GM19452 (cell line): Measurements from ENCODE around the gene PVALEF.
"Not testable (repeated sequence)": the region's sequence is repeated elsewhere in the genome, so short reads cannot be mapped to it uniquely, and the experiment has no call there.

Experiments
- ATAC-seq: cut with Tn5 transposase; IDR thresholded peaks from one replicate; pipeline ENCODE4 v1.9.1; 2021; ENCODE audit not compliant: unreplicated experiment

The PVALEF gene

DNA sequence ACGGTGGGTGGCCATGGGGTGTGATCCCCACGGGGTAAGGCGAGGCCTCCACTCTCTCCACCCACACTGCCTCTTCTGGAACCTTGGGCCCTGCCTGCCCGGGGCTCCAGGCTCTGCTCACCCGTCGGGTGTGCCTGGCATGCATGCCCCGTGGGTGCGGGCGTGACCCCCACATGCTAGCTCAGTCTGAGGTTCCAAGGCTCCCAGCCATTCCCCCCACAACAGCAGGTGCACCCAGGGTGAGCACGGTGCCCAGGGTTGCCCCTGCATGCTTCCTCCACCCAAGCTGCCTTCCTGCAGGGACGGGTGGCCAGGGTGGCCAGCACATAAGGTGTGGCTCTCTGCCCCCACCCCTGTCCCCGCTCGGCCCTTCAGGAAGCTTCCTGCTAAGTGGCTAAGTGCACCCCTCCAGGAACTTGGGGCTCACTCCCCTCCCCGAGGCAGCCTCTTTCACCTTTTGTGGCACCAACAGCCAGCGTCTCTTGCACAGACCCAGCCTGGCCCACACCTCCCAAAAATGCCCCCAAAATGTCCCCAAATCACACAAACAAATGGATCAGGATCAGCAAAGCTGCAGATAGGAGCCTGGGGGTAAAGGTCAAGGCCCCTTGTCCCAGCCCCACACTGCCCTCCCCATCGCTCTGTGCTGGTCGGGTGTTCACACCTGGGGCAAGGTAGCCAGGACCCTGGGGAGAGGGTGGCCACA lies 21.4 kb upstream of the PVALEF start:
- no peak for ATAC-seq

DNA sequence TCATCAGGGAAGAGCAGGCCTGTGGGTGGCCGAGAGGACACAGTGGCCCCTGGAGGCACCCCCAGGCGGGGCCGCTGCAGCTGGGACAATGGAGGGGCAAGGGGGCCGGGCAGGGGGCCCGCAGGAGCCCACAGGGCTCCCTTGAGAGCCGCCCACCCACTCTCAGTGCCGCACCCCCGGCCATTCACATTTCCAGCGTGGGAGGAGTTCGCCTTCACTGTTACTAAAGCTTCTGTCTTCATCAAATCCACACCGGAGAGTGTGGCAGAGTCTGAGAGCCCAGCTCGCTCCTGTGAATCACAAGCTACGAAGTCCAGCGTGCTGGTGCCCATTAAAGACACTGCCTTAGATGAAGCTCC lies 20.9 kb upstream of the PVALEF start:
- no peak for ATAC-seq

DNA sequence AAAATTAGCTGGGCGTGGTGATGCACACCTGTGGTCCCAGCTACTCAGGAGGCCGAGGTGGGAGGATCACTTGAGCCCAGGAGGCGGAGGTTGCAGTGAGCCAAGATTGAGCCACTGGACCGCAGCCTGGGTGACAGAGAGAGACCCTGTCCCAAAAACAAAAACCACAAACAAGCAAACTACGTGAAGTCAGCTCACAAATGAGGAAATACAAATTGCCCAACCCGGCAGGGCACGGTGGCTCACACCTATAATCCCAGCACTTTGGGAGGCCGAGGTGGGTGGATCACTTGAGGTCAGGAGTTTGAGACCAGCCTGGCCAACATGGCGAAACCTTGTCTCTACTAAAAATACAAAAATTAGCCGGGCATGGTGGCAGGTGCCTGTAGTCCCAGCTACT lies 19.1 kb upstream of the PVALEF start:
- ATAC-seq: not testable (repeated sequence)

DNA sequence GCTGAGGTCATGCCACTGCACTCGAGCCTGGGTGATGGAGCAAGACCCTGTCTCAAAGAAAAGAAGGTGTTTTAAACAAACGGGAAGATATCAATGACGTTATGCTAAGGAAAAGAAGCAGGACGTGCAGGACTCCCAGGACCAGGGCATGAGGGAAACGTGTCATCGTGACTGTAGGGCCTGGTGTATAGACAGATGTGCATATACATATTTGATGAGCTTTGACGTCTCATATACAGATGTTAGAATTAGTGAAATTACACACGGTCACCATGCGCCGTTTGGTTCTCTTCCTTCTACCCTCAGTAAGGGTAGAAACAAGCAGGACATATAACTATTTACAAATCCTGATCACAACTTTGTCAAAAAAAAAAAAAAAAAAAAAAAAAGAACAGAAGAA lies 17.6 kb upstream of the PVALEF start:
- no peak for ATAC-seq

DNA sequence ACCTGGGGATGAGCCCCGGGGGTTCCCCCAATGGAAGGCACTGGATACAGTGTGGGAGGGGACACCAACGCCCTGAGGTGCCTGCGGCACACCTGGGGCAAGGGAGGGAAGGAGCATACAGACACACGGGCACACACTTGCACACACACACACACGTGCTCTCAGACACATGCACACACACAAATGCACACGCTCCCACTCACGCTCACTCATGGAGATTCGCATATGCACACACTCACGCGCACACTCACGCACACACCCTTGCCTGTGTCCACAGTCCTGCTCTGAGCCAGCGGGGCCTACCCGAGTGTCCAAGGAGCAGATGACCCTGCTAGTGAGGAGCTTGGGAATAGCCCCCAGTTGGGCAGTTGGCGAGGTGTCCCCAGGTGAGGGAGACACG lies 16.7 kb upstream of the PVALEF start:
- ATAC-seq: no peak

DNA sequence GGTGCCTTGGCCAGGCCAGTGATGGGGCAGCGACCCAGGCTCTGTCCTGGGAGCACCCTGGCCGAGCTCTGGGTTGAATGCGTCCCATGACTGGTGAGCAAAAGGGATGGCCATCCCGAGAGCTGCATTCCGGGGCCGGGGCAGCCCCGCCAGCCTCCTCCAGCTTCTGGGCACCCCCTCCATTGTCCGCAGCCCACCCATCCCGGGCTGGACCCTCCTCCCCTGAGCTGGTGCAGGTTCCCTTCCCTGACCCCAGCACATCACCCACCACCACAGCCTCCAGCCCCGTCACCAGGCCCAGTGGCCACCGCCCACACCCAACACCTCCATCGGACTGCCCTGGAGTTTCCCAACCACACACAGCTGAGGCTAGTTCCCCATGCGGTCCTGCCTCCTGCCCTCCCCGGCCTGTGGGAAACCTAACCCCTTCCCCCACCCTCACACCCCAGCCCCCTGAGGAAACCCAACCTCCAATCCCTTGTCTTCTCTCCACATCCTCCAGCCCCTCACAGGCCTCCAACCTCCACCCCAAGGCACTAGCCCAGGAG lies 16.2 kb upstream of the PVALEF start:
- ATAC-seq: no peak

DNA sequence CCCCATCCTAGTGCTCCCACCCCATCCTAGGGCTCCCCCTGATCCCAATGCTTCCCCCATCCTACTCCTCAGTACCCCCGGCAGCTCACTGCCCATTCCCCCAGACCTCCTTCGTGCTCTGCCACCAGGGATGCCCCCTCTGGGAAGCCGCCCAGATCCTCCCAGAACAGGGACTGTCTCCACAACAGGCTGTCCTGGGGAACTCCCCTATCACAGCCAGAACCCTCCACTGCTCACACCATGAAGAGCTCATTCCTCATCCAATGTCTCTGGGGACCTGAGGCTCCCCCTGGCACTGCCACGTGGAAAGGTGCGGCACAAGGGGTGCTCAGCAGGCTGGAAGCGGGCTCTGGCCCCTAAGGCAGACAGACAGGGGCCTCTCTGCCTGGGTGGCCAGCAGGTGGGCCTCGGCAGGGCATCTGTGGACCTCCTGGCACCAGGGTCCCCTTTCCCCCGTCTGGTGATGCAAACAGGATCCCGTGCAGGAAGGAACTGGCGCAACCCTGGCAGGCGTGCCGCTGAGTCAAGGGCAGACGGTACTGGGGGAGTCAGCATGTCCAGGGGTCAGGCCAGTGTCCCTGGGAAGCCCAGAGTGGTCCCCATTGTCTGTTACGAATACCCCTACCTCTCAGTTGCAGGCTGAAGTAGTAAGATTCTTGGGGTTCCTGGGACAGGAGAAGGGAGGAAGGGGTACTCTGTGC lies 14.8 kb upstream of the PVALEF start:
- ATAC-seq: no peak

DNA sequence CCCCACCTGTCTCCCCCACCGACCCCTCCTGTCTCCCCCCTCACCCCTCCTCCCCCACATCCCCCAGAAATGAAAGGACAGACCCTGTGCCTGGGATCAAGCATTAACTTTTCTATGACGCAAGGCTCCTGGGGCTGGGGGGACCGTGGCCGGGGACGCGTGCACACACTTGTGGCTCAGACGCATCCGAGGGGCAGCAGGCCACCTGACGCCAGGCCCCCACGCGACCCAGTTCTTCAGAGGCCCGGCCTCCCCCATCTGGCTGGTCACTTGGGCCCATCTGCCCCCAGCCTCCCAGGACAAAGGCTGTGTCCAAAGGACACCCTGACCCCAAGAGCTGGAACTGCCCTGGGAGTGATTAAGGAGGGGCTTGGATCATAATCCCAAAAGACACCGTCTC lies 14.0 kb upstream of the PVALEF start:
- no peak for ATAC-seq

DNA sequence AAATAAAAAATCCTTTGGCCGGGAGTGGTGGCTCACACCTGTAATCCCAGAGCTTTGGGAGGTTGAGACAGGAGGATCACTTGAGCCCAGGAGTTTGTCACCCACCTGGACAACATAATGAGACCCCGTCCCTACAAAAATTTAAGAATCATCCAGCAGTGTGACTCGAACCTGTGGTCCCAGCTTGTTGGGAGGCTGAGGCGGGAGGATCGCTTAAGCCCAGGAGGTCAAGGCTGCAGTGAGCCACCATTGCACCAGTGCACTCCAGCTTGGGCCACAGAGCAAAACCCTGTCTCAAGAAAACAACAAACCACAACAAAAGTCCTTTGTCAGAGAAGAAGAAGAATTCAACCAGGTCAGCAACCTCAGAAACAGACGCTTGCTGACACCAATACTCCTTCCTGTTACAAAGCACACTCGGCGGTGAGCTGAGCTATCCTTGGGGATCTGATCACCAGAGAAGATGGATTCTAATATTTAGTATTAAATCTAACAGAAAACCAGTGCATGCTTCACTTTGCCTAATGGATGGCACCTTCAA lies 12.9 kb upstream of the PVALEF start:
- ATAC-seq: no peak

DNA sequence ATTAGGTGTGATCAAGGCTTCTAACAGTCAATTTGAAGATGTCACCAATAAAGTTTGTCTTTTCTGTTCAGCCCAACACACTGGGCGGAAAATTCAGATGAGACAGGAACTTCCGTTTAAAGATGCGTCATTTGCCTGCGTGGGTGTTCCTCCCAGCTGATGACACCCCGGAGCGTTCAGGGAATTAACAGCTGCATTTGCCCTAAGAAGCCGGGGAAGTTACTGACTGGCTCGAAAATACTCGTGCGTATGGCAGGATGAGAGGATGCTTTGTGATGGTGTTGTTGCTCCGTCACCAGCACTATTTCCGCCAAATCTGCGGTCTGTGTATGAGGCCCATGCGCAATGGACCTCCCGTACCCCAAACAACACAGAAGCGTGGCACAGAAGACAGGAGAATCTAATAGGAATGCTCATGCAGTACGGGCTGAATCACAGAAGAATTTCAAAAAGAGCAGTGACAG lies 11.9 kb upstream of the PVALEF start:
- ATAC-seq: no peak

DNA sequence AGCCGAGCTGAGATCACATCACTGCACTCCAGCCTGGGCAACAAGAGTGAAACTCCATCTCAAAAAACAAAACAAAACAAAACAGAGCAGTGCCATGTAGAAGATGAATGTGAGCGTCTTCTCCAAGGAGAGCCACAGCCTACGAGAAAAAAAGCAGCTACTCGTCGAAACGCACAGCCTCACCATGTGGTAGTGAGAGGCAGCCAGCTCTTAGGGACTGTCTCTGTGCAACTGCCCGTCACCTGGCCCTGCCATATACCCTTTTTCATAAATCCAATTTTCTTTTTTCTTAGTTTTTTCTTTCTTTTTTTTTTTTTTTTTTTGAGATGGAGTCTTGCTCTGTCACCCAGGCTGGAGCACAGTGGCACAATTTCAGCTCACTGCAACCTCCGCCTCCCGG lies 11.3 kb upstream of the PVALEF start:
- not testable (repeated sequence) for ATAC-seq

DNA sequence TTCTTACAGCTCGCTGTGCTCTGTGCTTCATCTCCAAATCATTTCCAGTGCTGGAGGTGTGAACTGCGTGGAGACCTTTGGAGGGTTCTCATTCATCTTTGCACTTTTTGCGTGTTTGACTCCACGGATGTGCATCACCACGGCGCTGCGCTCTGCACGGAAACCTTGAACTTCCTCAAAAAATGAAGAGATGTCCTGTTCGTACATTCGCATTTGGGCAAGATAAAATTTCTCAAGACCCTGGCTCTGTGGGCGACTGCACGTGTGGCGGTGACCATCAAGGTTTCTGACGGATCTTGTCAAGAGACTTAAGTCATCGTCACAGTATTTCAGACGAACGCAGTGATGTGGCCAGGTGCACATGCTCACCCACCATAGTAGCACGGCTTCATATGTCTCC lies 10.3 kb upstream of the PVALEF start:
- no peak for ATAC-seq

DNA sequence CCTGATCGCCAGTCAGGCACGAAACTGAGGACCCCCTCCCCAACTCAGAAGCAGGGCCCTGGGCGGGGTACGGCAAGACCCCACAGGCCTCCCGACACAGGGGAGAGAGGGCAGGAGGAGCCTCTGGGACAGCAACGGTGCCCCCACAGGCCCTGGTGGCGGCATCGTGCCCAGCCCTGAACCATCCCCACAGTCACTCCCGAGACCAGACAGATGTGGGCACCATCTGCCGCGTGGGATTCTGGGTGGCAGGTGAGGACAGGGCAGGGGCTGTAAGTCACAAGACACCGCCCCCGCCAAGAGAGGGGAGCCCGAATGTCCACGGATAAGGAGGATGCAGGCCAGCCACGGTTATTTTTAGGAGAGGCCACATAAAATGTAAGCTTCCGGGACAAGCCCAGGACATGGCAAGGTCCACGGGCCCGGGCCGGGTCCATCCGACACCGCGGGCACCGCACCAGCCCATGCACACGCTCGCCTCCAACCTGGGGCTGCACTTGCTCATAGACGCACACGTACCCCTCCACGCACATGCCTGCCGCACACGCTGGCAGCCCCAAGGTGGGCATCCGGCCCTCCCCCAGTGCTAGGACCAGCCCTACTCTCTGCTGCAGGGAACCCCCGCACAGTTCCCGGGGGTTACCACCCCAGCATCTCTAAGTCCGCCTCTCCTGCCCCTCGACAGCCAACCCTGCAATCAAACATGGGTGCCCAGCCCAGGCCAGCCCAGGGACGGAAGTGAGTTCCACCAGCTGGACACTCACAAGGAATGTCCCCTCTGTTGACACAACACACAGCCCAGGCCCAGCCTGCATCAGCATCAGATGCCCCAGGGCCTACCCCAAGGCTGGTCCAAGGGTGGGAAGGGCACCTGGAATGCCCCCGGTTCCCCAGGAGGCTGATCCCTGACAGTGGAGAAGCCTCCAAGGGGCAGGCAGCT lies 8.2 kb upstream of the PVALEF start:
- ATAC-seq: no peak

DNA sequence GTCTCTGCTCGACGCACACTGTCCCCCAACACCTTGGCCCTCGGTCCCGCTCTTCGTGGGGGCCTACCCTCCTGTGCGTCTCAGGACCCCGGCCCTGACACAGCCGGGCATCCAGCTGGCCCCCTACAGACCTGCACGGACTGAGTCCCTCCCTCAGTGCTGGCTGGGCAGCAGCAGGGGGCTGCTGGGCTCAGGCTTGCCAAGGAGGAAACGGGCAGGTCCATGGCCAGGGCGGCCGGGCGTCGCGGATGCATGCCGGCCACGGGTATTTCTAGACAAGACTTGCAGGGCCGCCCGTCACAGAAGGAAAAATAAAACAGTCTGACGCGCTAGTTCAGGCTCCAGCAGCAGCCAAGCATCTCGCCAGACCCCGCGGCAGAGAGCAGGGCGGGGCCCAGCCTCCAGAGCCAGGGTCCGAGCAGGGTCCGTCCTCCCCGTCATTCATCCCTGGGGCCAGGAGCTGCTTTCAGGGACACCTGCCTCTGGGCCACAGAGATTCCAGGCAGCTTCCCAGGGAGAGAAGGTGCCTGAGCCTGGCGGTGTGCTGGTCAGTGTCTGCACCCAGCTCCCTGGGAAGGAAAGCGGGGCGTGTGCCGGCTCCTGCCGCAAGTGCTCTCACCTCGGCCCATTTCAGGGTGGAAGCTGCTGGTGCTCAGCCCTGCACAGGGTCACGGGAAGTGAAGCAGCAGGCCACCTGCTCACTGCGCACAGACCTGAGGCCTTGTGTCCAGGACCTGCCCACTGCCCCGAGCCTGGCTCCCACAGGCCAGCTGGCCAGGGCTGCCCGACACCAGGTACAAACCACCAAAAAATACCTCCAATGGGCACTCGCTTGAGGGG lies 7.2 kb upstream of the PVALEF start:
- no peak for ATAC-seq

DNA sequence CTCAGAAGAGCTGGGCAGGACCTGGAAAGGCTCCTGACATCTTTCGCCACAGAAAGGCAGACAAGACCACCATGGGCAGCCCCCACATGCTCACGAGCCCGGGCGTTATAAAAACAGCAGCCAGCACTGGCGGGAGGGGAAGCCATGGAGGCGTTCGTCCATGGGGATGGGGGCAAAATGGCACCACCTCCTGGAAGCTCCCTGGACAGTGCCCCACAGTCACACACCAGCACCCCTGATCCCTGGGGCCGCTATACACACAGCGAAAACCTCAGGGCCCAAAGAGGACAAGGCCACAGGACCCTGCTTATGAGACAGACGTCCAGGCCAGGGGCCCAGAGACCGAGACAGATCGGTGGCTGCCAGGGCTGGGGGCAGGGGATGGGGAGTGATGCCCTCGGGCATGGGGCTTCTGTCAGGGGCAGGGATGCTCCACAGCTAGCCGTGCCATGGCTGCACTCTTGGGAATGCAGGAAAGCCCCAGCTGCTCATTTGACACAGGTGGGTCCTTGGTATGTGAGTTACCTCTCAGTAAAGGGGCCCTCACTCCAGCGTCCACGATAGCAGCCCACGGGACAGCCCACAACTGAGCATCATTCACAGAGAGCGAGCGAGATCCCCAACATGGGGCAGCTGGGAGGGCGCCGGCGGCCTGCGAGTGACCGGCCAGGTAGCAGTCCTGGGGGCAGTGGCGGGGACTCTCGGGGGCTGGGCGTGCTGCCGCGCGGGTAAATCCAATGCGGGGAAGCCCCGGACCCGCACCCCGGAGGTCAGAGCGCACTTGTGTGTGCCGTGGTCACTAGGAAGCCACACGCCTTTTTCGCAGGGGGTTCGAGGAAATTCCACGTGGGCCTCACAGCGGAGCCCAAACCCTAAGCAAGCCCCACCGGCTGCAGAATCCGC lies 6.4 kb upstream of the PVALEF start:
- no peak for ATAC-seq

DNA sequence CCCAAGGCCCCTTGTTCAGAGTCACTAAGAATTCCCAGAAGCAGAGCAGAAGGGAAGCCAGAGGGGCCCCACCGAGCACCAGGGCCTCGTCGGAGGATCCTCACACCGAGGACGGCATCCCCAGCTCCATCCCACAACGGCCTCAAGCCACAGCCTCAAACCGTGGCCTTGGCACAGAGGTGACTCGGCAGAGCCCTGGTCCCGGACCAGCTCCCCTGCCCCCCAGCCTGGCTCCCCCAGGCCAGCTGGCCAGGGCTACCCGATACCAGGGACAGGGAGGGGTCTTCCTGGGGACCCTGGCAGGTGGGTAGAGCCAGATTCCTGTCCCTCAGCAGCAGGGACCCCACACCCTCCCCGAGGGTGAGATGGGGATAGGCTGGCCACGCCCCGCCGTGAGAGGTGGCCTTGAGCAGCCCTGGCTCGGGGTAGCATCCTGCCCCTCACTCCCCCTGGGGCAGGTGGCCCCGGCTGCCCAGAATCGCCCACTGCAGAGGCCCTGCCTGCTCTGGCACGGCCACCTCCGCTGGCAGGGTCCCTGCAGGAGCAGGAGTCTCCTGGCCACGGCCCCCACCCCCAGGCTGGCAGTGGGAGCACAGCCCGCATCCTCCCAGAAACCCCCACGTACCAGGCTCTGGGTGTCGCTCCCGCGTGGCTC lies 5.6 kb upstream of the PVALEF start:
- no peak for ATAC-seq

DNA sequence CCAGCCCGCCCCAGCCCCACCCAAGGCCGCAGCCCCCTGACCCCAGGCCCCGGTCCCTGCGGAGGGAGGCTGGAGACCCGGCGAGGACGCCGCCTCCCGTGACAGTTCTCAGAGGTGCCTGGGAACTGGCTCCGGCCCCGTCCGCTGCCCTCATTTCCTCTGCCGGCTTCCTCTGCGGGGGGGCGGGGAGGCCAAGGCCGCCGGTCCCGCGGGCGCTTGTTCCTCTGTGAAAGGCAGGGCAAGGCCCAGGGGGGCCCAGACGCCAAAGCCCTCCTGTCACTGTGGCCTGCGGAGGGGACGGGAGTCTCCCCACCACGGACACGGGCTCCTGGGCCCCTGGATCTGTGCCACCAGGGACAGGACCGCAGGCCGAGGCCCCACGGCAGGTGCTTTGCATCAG lies 5.0 kb upstream of the PVALEF start:
- ATAC-seq: no peak

DNA sequence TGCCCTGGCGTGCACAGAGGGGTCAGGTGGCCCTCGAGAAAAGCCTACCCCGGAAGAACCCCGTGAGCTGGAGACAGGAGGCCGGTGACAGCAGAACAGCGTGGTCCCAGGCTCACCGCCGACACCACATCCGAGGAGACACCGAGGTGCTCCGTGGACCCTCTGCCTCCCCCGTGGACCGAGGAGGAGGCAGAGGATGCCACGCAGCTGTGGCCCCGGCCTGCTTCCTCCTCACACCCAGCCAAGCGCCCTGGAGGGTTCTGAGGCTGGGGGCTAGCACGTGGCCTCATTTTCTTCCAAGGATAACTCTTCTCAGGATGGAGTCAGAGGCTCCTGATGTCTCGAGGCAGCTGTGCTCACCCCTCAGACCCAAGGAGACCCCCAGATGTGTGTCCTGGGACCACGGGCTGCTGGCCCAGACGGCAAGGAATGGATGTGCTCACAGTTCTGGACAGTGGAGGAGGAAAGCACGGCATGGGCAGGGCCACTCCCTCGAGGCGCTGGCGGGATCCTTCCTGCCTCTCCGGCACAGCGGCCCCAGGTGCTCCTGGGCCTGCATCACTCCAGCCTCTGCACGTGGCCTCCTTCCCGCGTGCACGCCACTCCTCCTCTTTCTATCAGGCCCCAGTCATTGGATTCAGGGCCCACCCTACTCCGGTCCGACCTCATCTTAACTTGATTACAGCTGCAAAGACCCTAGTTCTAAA lies 4.4 kb upstream of the PVALEF start:
- no peak for ATAC-seq
